ENCODE results near the gene PRKAG1.

Gene PRKAG1

DNA sequence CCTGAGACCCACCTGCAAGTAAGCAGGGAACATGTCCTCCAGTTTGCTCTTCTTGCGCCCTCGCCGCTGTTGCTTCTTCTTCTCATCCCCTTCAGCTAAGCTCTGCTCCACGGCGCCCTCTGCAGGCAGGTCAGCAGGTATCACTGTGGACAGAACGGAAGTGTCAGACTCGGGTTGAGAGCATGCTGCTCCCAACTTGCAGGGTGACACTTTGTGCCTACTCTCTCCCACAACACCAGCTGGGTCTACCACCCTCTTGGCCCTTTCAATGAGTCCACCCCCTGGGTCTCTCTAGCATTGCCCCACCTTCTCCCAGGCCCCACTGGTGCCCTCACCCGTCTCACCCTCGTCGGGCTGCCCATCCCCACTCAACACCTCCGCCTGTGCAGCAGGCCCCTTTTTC, 25.3 kb upstream of the PRKAG1 start:
- ChIA-PET POLR2A (interaction anchor here (1.1 kb wide), 1 partner anchor 29 kb away, joined by 3 read pairs; no protein-coding TSS in a partner anchor), CTCF (interaction anchor here (0.6 to 7.4 kb wide), 14 partner anchors 7 to 59 kb away, joined by 3 to 68 read pairs (median 4); partner anchors contain the start of gene KMT2D)
- H3K4me3 ChIP-seq (ENCODE audit: low read depth, low read length), result no peak overlapping the region
- no peak for DNase-seq (ENCODE audit: low read depth, low spot score)
- TF ChIP-seq, protein P1, sequence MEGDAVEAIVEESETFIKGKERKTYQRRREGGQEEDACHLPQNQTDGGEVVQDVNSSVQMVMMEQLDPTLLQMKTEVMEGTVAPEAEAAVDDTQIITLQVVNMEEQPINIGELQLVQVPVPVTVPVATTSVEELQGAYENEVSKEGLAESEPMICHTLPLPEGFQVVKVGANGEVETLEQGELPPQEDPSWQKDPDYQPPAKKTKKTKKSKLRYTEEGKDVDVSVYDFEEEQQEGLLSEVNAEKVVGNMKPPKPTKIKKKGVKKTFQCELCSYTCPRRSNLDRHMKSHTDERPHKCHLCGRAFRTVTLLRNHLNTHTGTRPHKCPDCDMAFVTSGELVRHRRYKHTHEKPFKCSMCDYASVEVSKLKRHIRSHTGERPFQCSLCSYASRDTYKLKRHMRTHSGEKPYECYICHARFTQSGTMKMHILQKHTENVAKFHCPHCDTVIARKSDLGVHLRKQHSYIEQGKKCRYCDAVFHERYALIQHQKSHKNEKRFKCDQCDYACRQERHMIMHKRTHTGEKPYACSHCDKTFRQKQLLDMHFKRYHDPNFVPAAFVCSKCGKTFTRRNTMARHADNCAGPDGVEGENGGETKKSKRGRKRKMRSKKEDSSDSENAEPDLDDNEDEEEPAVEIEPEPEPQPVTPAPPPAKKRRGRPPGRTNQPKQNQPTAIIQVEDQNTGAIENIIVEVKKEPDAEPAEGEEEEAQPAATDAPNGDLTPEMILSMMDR (IDR thresholded peaks at IDR 0.05; ENCODE audit: insufficient read depth, low read length, missing control alignments), result peak; percentile 76

DNA sequence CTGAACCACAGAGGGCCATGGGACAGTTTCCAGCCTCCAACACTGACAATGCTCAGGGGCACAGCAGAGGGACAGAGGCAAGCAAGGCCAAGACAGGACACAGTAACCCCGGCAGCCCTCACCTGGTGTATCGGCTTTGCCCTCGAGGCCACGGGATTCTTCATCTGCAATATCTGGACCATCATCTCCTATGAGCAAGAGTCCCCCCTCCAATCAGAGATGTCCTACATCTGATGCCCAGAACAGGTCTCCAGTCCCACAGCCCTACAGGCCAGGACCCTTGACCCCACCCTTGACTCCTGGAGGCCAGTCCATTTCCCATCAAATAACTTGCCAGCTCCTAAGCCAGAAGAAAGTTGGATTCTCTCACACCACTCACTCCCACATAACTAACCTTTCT, 24.7 kb upstream of the PRKAG1 start:
- TF ChIP-seq, protein P1 (IDR thresholded peaks at IDR 0.05; ENCODE audit: insufficient read depth, low read length, missing control alignments), result no peak
- ChIA-PET POLR2A (interaction anchor here (1.1 kb wide), 1 partner anchor 29 kb away, joined by 3 read pairs; no protein-coding TSS in a partner anchor), CTCF (interaction anchor here (0.8 to 7.4 kb wide), 12 partner anchors 7 to 60 kb away, joined by 3 to 68 read pairs (median 6); partner anchors contain the start of gene KMT2D)
- H3K4me3 ChIP-seq (ENCODE audit: low read depth, low read length), result no peak overlapping the region
- DNase-seq (ENCODE audit: low read depth, low spot score), result no peak

DNA sequence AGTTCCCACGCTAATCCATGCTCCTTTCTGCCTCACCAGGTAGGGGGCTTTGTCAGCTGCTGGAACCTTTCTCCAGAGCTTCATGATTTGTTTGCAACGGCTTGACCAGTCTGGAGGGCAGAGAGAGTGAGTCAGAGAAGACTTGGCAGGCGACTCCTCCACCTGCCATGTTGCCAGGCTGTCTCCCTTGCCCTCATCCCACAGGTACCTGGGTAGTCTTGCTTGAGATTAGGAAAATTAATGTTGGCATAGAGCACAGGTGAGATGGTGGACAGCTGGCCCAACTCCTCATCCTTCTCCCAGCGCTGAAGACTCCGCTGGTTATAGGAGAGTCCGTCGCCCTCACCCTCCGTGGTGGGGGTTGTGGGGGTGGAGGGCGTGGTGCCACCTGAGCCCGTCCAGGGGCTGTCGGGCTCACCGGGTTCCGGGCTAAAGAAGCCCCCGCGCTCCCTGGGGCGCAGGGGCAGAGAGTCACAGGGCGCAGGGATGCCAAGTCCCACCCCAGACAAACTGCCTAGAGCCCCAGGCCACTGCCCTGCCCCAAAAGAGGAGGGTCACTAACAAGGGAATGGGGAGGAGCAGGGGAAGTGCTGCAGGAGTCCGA, 23.4 kb upstream of the PRKAG1 start:
- TF ChIP-seq, protein P1 (IDR thresholded peaks at IDR 0.05; ENCODE audit: insufficient read depth, low read length, missing control alignments), result no peak
- ChIA-PET CTCF (interaction anchor here (1.0 to 5.6 kb wide), 8 partner anchors 12 to 51 kb away, joined by 3 to 58 read pairs (median 13); no protein-coding TSS in a partner anchor), POLR2A (no interaction called here)
- DNase-seq (ENCODE audit: low read depth, low spot score), result no peak
- no peak overlapping the region for H3K4me3 ChIP-seq (ENCODE audit: low read depth, low read length)

DNA sequence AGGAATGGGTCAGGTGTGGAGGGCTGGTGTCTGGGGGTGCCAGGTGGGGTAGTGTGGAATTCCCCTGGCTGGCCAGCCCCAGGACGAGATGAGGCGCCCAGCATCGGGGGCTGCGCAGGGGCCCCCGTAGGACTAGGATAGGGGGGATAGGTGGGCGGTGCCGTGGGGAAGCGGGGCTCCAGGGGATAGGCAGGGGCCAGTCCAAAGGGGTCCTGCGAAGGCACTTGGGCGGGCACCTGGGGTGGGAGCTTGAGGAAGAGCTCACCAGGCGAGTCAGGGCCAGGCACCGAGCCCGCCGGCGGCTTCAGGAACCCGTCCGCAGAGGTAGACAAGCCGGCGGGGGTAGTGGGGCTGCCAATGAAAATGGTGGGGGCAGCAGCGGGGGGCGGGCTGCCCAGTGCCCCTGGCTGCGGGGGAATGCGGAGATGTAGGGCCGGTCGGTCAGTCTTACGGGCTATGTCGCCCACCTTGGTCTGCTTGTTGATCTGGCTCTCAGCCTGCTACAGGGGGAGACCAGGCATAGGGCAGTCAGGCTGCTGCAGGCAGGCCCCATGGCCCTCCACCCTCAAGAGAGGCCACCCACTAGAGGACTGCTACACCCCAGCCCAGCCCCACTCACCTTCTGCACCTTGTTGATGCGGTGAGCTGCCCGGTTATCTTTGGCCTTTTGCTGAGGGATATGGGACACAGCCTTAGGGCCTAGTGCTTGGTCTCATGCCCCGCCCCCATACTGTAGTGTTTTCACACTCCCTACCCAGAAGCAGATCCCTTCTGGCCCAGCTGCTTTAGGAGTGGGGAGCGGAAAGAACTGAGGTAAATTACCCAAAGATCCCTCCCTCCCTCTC, 22.7 kb upstream of the PRKAG1 start:
- no peak for DNase-seq (ENCODE audit: low read depth, low spot score)
- no peak overlapping the region for H3K4me3 ChIP-seq (ENCODE audit: low read depth, low read length)
- ChIA-PET CTCF (interaction anchor here (1.0 to 5.6 kb wide), 5 partner anchors 11 to 34 kb away, joined by 3 to 58 read pairs (median 9); no protein-coding TSS in a partner anchor), POLR2A (interaction anchor here (0.6 kb wide), 1 partner anchor 135 kb away, joined by 4 read pairs; no protein-coding TSS in a partner anchor)
- TF ChIP-seq, protein P1 (IDR thresholded peaks at IDR 0.05; ENCODE audit: insufficient read depth, low read length, missing control alignments), result no peak

DNA sequence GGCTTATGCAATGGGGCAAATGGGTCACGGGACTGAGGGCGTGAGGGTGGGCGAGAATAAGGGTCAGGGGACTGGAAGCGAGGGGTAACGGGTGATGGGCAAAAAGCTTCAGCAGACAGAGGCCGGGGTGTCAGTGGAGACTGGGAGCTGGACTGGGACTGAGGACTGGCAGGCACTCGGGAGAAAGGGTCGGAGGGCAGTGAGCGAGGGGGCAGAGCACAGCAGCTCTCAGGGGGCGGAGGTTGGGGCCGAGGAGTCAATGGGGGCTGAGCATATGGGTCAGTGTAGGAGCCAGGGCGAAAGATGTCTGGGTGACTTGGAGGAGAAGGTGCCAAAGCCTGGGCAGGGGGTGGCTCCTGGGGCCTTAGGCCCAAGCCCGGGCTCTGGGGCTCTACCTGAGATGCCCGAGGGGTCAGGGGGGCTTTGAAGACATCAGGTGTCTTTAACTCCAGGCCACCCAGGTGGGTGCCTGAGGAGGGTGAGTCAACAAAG, 21.8 kb upstream of the PRKAG1 start:
- DNase-seq (ENCODE audit: low read depth, low spot score), result no peak
- CTCF ChIA-PET, result interaction anchor here (1.6 to 8.5 kb wide), 6 partner anchors 6 to 41 kb away, joined by 3 to 68 read pairs (median 10); no protein-coding TSS in a partner anchor
- H3K4me3 ChIP-seq (ENCODE audit: low read depth, low read length), result no peak overlapping the region
- TF ChIP-seq, protein P1 (IDR thresholded peaks at IDR 0.05; ENCODE audit: insufficient read depth, low read length, missing control alignments), result no peak
- POLR2A ChIA-PET, result interaction anchor here (0.6 kb wide), 1 partner anchor 134 kb away, joined by 4 read pairs; no protein-coding TSS in a partner anchor

Data from AG04449 (cell line).